Skeletal muscle tissue (tissue), 4 donors: Measurements from ENCODE around the gene AGMAT. TPM values are rescaled to one million over a fixed set of nuclear protein-coding genes. Genes with fewer than 3 reads are reported as not detected.

Experiments used
- H3K27ac ChIP-seq: one replicate; pipeline ENCODE4 v1.7.0; 2013; ENCODE audit warnings: mild to moderate bottlenecking, low read depth, low read length, inconsistent platforms
- H3K27me3 ChIP-seq, 3 donors: one replicate each; pipeline ENCODE4 v1.7.0; 2013; ENCODE audit warnings: low read length in 3 of 3; ENCODE audit not compliant: control insufficient read depth in 3 of 3, insufficient read depth in 3 of 3
- H3K36me3 ChIP-seq, 3 donors: one replicate each; pipeline ENCODE4 v1.7.0; 2013; ENCODE audit warnings: low read length in 3 of 3; ENCODE audit not compliant: control insufficient read depth in 3 of 3, insufficient read depth in 3 of 3
- H3K4me1 ChIP-seq, 3 donors: one replicate each; pipeline ENCODE4 v1.7.0; 2013; ENCODE audit warnings: low read length in 3 of 3, mild to moderate bottlenecking in 3 of 3; ENCODE audit not compliant: control insufficient read depth in 3 of 3, insufficient read depth in 3 of 3
- H3K4me3 ChIP-seq, 3 donors: one replicate each; pipeline ENCODE4 v1.7.0; 2013; ENCODE audit warnings: low read length in 3 of 3
- H3K9ac ChIP-seq, 3 donors: one replicate each; pipeline ENCODE4 v1.7.0; 2013; ENCODE audit warnings: low read length in 3 of 3, mild to moderate bottlenecking in 3 of 3, moderate library complexity in 2 of 3, low read depth in 1 of 3
- H3K9me3 ChIP-seq, 3 donors: one replicate each; pipeline ENCODE4 v1.7.0; 2013; ENCODE audit warnings: low read length in 3 of 3; ENCODE audit not compliant: control insufficient read depth in 3 of 3
- total RNA-seq: library from RNA; depleted of rRNA; stranded (reverse); fragments of >200 nt; gene quantifications from one replicate; pipeline ENCODE4 v1.2.3, GENCODE V29; 2014
- donor health status: Osteomylitis.

Gene AGMAT
- total RNA-seq, 1 donor from 2014 or later: 4.2 TPM

GRCh38 chr1:15568387-15569073 is 16.3 kb downstream of the AGMAT start:
- Histone ChIP-seq H3K9me3 (no peaks in the 10 kb centered on the region), H3K27me3 (no peaks in the 10 kb centered on the region), H3K36me3 (peaks cover 39 to 66% (median 52%) of the 10 kb centered on the region in 3 donors), H3K4me3 (no peak overlapping the region), H3K4me1 (peaks cover 0 to 4% (median 0%) of the 10 kb centered on the region in 3 donors), H3K9ac (no peak overlapping the region), H3K27ac (no peak overlapping the region)

GRCh38 chr1:15559189-15559810 is 25.6 kb downstream of the AGMAT start:
- Histone ChIP-seq H3K9ac (no peak overlapping the region), H3K36me3 (peaks cover 24 to 41% (median 34%) of the 10 kb centered on the region in 3 donors), H3K9me3 (no peaks in the 10 kb centered on the region), H3K4me3 (no peak overlapping the region), H3K27me3 (no peaks in the 10 kb centered on the region), H3K4me1 (no peaks in the 10 kb centered on the region), H3K27ac (no peak overlapping the region)

- Histone ChIP-seq H3K9ac (no peak overlapping the region), H3K27me3 (no peaks in the 10 kb centered on the region), H3K27ac (no peak overlapping the region), H3K4me1 (no peaks in the 10 kb centered on the region), H3K4me3 (no peak overlapping the region), H3K9me3 (no peaks in the 10 kb centered on the region), H3K36me3 (peaks cover 19 to 36% (median 29%) of the 10 kb centered on the region in 3 donors)
These were observed 26.3 kb downstream of the AGMAT start for GRCh38 chr1:15558516-15558915.

GRCh38 chr1:15557594-15557993 is 27.3 kb downstream of the AGMAT start:
- H3K4me1 ChIP-seq: no peaks in the 10 kb centered on the region
- H3K9me3 ChIP-seq: no peaks in the 10 kb centered on the region
- no peak overlapping the region for H3K4me3 ChIP-seq
- H3K36me3 ChIP-seq: peaks cover 17 to 28% (median 24%) of the 10 kb centered on the region in 3 donors
- no peak overlapping the region for H3K9ac ChIP-seq
- H3K27me3 ChIP-seq: no peaks in the 10 kb centered on the region
- H3K27ac ChIP-seq: no peak overlapping the region

GRCh38 chr1:15557008-15557407 is 27.8 kb downstream of the AGMAT start:
- H3K27me3 ChIP-seq: no peaks in the 10 kb centered on the region
- no peaks in the 10 kb centered on the region for H3K9me3 ChIP-seq
- H3K4me3 ChIP-seq: no peak overlapping the region
- H3K27ac ChIP-seq: no peak overlapping the region
- peaks cover 12 to 22% (median 19%) of the 10 kb centered on the region in 3 donors for H3K36me3 ChIP-seq
- no peaks in the 10 kb centered on the region for H3K4me1 ChIP-seq
- no peak overlapping the region for H3K9ac ChIP-seq

GRCh38 chr1:15550573-15550972 is 34.3 kb downstream of the AGMAT start:
- Histone ChIP-seq H3K27ac (no peak overlapping the region), H3K4me1 (no peaks in the 10 kb centered on the region), H3K27me3 (no peaks in the 10 kb centered on the region), H3K4me3 (no peak overlapping the region), H3K9me3 (no peaks in the 10 kb centered on the region), H3K9ac (no peak overlapping the region), H3K36me3 (peaks cover 9 to 29% (median 19%) of the 10 kb centered on the region in 3 donors)

- no peak overlapping the region for H3K9ac ChIP-seq
- H3K27ac ChIP-seq: no peak overlapping the region
- H3K9me3 ChIP-seq: no peaks in the 10 kb centered on the region
- H3K4me1 ChIP-seq: no peaks in the 10 kb centered on the region
- H3K4me3 ChIP-seq: no peak overlapping the region
- H3K27me3 ChIP-seq: no peaks in the 10 kb centered on the region
- H3K36me3 ChIP-seq: peaks cover 23 to 48% (median 35%) of the 10 kb centered on the region in 3 donors
These were observed 38.2 kb downstream of the AGMAT start for GRCh38 chr1:15546641-15547040.

- peaks cover 30 to 49% (median 46%) of the 10 kb centered on the region in 3 donors for H3K36me3 ChIP-seq
- no peaks in the 10 kb centered on the region for H3K4me1 ChIP-seq
- H3K9ac ChIP-seq: no peak overlapping the region
- no peaks in the 10 kb centered on the region for H3K27me3 ChIP-seq
- no peaks in the 10 kb centered on the region for H3K9me3 ChIP-seq
- H3K27ac ChIP-seq: no peak overlapping the region
- H3K4me3 ChIP-seq: no peak overlapping the region
These were observed 41.0 kb downstream of the AGMAT start for GRCh38 chr1:15543589-15544568.

GRCh38 chr1:15543251-15543588 is 41.6 kb downstream of the AGMAT start:
- H3K9ac ChIP-seq: no peak overlapping the region
- no peaks in the 10 kb centered on the region for H3K27me3 ChIP-seq
- H3K4me1 ChIP-seq: no peaks in the 10 kb centered on the region
- H3K36me3 ChIP-seq: peaks cover 30 to 53% (median 45%) of the 10 kb centered on the region in 3 donors
- no peak overlapping the region for H3K4me3 ChIP-seq
- H3K27ac ChIP-seq: no peak overlapping the region
- H3K9me3 ChIP-seq: no peaks in the 10 kb centered on the region
